SU-DHL-6 (cell line): ENCODE data around the gene TMEM176B.

Experiments used
- EZH2phosphoT487 ChIP-seq: fragments of 200-600 bp; sonication (generic), shearing (Covaris generic); conservative IDR thresholded peaks from 2 replicates; pipeline ENCODE4 v1.6.1; 2018; ENCODE audit warnings: mild to moderate bottlenecking, antibody characterized with exemption, low read length, moderate library complexity, mixed read lengths
- TF ChIP-seq, protein P1 (sequence below): fragments of 200-600 bp; sonication (generic); IDR thresholded peaks from one replicate; pipeline ENCODE4 v1.5.1; 2017; ENCODE audit warnings: antibody characterized with exemption, mild to moderate bottlenecking, low read length, moderate library complexity; ENCODE audit not compliant: insufficient read depth, poor library complexity, severe bottlenecking

DNA sequence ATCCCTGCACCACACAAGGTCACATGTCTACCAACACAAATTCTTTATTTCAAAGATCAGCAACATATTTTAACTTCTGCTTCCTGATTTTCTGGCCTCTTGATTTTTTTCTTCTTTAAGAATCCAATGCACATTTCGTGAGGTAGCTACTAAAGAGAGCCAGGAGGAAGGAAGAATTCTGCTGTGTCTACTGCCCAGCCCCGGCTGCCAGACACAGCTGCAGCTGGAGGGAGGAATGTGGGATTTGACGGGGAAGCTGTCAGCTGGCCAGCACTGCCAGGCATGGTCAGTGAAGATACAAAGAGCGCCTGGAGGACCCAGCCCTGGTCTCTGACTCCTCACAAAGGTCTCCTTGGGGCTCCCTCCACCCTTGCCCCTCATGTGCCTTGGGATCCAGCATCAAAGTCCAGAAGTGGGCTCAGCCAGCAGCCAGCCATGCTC lies 45.3 kb upstream of the TMEM176B start:
- TF ChIP-seq, protein P1, sequence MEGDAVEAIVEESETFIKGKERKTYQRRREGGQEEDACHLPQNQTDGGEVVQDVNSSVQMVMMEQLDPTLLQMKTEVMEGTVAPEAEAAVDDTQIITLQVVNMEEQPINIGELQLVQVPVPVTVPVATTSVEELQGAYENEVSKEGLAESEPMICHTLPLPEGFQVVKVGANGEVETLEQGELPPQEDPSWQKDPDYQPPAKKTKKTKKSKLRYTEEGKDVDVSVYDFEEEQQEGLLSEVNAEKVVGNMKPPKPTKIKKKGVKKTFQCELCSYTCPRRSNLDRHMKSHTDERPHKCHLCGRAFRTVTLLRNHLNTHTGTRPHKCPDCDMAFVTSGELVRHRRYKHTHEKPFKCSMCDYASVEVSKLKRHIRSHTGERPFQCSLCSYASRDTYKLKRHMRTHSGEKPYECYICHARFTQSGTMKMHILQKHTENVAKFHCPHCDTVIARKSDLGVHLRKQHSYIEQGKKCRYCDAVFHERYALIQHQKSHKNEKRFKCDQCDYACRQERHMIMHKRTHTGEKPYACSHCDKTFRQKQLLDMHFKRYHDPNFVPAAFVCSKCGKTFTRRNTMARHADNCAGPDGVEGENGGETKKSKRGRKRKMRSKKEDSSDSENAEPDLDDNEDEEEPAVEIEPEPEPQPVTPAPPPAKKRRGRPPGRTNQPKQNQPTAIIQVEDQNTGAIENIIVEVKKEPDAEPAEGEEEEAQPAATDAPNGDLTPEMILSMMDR: no peak
- no peak for TF ChIP-seq EZH2phosphoT487
